H1 (cell line): ENCODE results near the gene RPAP3. TPM values are rescaled to one million over a fixed set of nuclear protein-coding genes. Genes with fewer than 3 reads are reported as not detected.

ENCODE experiments used
- CTCF ChIA-PET: fragments of 300-600 bp; sonication (Branson Sonifier 250); formaldehyde crosslinking; loops from one replicate; lab custom pipeline; 2021; ENCODE audit not compliant: partially characterized antibody; lab: Charles Lee
- POLR2A ChIA-PET: fragments of 300-600 bp; sonication (Branson Sonifier 250); formaldehyde crosslinking; loops from one replicate; lab custom pipeline; 2021; ENCODE audit warnings: inconsistent platforms; ENCODE audit not compliant: partially characterized antibody; lab: Charles Lee
- DNase-seq, 2 experiments: peaks; one replicate each; pipeline versions ENCODE4 v3.0.0 to v3.0.0-alpha.2; 2010 to 2022; ENCODE audit warnings: low spot score in 2 of 2, low read depth in 1 of 2, mixed read lengths in 1 of 2
- FAIRE-seq: peaks from 2 replicates; lab custom pipeline; 2011; peaks lifted over from hg19 to GRCh38; lab: Jason Lieb, UNC
- H2AFZ ChIP-seq: 2 replicates; pipeline ENCODE4 v1.8.1; 2012; ENCODE audit warnings: low read length, inconsistent platforms
- H2AK5ac ChIP-seq: 2 replicates; pipeline ENCODE4 v1.6.1; 2013; ENCODE audit warnings: low read depth, low read length
- H2BK120ac ChIP-seq: replicated peaks from 2 replicates; pipeline ENCODE3; 2013; ENCODE audit warnings: low read depth, low read length, inconsistent platforms
- H2BK12ac ChIP-seq: 2 replicates; pipeline ENCODE4 v1.6.1; 2013; ENCODE audit warnings: low read depth, low read length
- H2BK15ac ChIP-seq: 2 replicates; pipeline ENCODE4 v1.6.1; 2013; ENCODE audit warnings: low read length
- H2BK20ac ChIP-seq: 2 replicates; pipeline ENCODE4 v1.6.1; 2013; ENCODE audit warnings: low read length
- H2BK5ac ChIP-seq: 2 replicates; pipeline ENCODE4 v1.6.1; 2013; ENCODE audit warnings: low read depth, low read length
- H3K14ac ChIP-seq: 2 replicates; pipeline ENCODE4 v1.6.1; 2013; ENCODE audit warnings: inconsistent platforms; ENCODE audit not compliant: insufficient read length
- H3K18ac ChIP-seq: 2 replicates; pipeline ENCODE4 v1.6.1; 2013; ENCODE audit warnings: low read length; ENCODE audit errors: extremely low read depth
- H3K23ac ChIP-seq: 2 replicates; pipeline ENCODE4 v1.6.1; 2013; ENCODE audit warnings: inconsistent platforms; ENCODE audit not compliant: insufficient read length
- H3K23me2 ChIP-seq: 2 replicates; pipeline ENCODE4 v1.6.1; 2013; ENCODE audit warnings: low read depth, low read length
- H3K27ac ChIP-seq: 2 replicates; pipeline ENCODE4 v1.6.1; 2011; ENCODE audit warnings: low read depth, low read length, inconsistent platforms
- H3K27me3 ChIP-seq, 4 experiments: replicated peaks in 1 of 4; 1 replicate in 1 of 4; 2 replicates in 3 of 4; pipeline versions ENCODE4 v1.6.1 to v1.8.1; 2011 to 2013; ENCODE audit warnings: low read length in 3 of 4, mild to moderate bottlenecking in 3 of 4, inconsistent platforms in 2 of 4, mixed read lengths in 2 of 4, moderate library complexity in 1 of 4; ENCODE audit not compliant: control insufficient read depth in 3 of 4, insufficient read depth in 3 of 4; ENCODE audit errors: extremely low read depth in 1 of 4
- H3K36me3 ChIP-seq, 4 experiments: 2 replicates each; pipeline versions ENCODE4 v1.6.1 to v1.8.1; 2011 to 2013; ENCODE audit warnings: mild to moderate bottlenecking in 4 of 4, low read length in 3 of 4, moderate library complexity in 2 of 4, control low read depth in 1 of 4, inconsistent platforms in 1 of 4; ENCODE audit not compliant: insufficient read depth in 4 of 4, control insufficient read depth in 2 of 4
- H3K4ac ChIP-seq: replicated peaks from 2 replicates; pipeline ENCODE3; 2013; ENCODE audit warnings: low read length, low read depth, mixed read lengths, inconsistent platforms; ENCODE audit not compliant: insufficient read length
- H3K4me1 ChIP-seq, 4 experiments: replicated peaks in 1 of 4; 1 replicate in 1 of 4; 2 replicates in 3 of 4; pipeline versions ENCODE4 v1.6.1 to v1.8.1; 2011 to 2013; ENCODE audit warnings: low read length in 3 of 4, inconsistent platforms in 2 of 4, mixed read lengths in 1 of 4; ENCODE audit not compliant: insufficient read depth in 4 of 4, control insufficient read depth in 3 of 4
- H3K4me2 ChIP-seq, 2 experiments: 2 replicates each; pipeline versions ENCODE4 v1.6.1 to v1.8.1; 2011 to 2013; ENCODE audit warnings: low read depth in 2 of 2, low read length in 2 of 2, control low read depth in 1 of 2, inconsistent platforms in 1 of 2, mild to moderate bottlenecking in 1 of 2; ENCODE audit not compliant: insufficient read depth in 1 of 2
- H3K4me3 ChIP-seq, 4 experiments: fragments of 200-600, 300-600 bp in 1 of 4; sonication (generic), shearing (Covaris generic), sonication (Bioruptor Twin) in 1 of 4; 2 replicates each; pipeline versions ENCODE4 v1.5.1 to v1.8.1; 2011 to 2016; ENCODE audit warnings: low read length in 4 of 4, low read depth in 3 of 4, control low read depth in 2 of 4, inconsistent platforms in 2 of 4, mild to moderate bottlenecking in 2 of 4, mixed read lengths in 1 of 4, moderate library complexity in 1 of 4; ENCODE audit not compliant: insufficient read depth in 2 of 4; ENCODE audit errors: extremely low read depth in 1 of 4
- H3K56ac ChIP-seq: replicated peaks from 2 replicates; pipeline ENCODE3; 2013; ENCODE audit warnings: low read depth, mild to moderate bottlenecking, mixed read lengths, low read length, inconsistent platforms; ENCODE audit not compliant: insufficient read length
- H3K79me1 ChIP-seq: 2 replicates; pipeline ENCODE4 v1.6.1; 2013; ENCODE audit warnings: low read depth, low read length, control low read depth
- H3K79me2 ChIP-seq, 2 experiments: 2 replicates each; pipeline versions ENCODE4 v1.6.1 to v1.8.1; 2012 to 2013; ENCODE audit warnings: low read length in 2 of 2, mild to moderate bottlenecking in 2 of 2, inconsistent platforms in 1 of 2; ENCODE audit not compliant: insufficient read depth in 2 of 2, control insufficient read depth in 1 of 2
- H3K9ac ChIP-seq, 4 experiments: replicated peaks in 1 of 4; 1 replicate in 1 of 4; 2 replicates in 3 of 4; pipeline versions ENCODE4 v1.6.1 to v1.8.1; 2011 to 2013; ENCODE audit warnings: low read depth in 3 of 4, low read length in 3 of 4, control low read depth in 2 of 4, mild to moderate bottlenecking in 2 of 4, moderate library complexity in 2 of 4, inconsistent platforms in 1 of 4; ENCODE audit errors: extremely low read depth in 1 of 4
- H3K9me3 ChIP-seq, 2 experiments: 2 replicates each; pipeline versions ENCODE4 v1.6.1 to v1.8.1; 2012 to 2013; ENCODE audit warnings: mild to moderate bottlenecking in 2 of 2, moderate library complexity in 2 of 2, control low read depth in 1 of 2, inconsistent platforms in 1 of 2, low read depth in 1 of 2, low read length in 1 of 2, mixed read lengths in 1 of 2; ENCODE audit not compliant: insufficient read depth in 2 of 2
- H4K20me1 ChIP-seq, 2 experiments: replicated peaks in 1 of 2; 2 replicates each; pipeline versions ENCODE3 to v1.8.1; 2011 to 2013; ENCODE audit warnings: inconsistent platforms in 2 of 2, low read length in 2 of 2, mild to moderate bottlenecking in 1 of 2; ENCODE audit not compliant: insufficient read depth in 2 of 2, control insufficient read depth in 1 of 2
- H4K5ac ChIP-seq: 2 replicates; pipeline ENCODE4 v1.6.1; 2013; ENCODE audit warnings: low read length, low read depth, mixed read lengths, inconsistent platforms; ENCODE audit not compliant: insufficient read length
- H4K8ac ChIP-seq: 2 replicates; pipeline ENCODE4 v1.8.0; 2013; ENCODE audit warnings: mild to moderate bottlenecking, moderate library complexity, low read length, inconsistent platforms; ENCODE audit not compliant: insufficient read depth; ENCODE audit errors: extremely low read depth
- H4K91ac ChIP-seq: replicated peaks from 2 replicates; pipeline ENCODE3; 2013; ENCODE audit warnings: low read length, mixed read lengths, inconsistent platforms; ENCODE audit not compliant: insufficient read length
- CBX5 ChIP-seq: fragments of 300-800, 300-1000 bp; sonication (generic); IDR thresholded peaks from 2 replicates; pipeline ENCODE4 v1.7.1; 2016; ENCODE audit warnings: antibody characterized with exemption, low read length, low read depth
- CREB1 ChIP-seq: IDR thresholded peaks from 2 replicates; pipeline ENCODE4 v1.6.1; 2012; ENCODE audit warnings: inconsistent platforms
- CTCF ChIP-seq, 3 experiments: IDR thresholded peaks; 1 replicate in 2 of 3; 2 replicates in 1 of 3; pipeline versions ENCODE4 v1.5.1 to v1.6.1; 2011; ENCODE audit warnings: low read length in 3 of 3, mild to moderate bottlenecking in 3 of 3, inconsistent platforms in 2 of 3, low read depth in 1 of 3, moderate library complexity in 1 of 3; ENCODE audit not compliant: insufficient read depth in 1 of 3; ENCODE audit errors: control extremely low read depth in 1 of 3
- EGR1 ChIP-seq: IDR thresholded peaks from 2 replicates; pipeline ENCODE4 v1.6.1; 2011; ENCODE audit warnings: low read depth, low read length, borderline replicate concordance
- HDAC6 ChIP-seq: IDR thresholded peaks from one replicate; pipeline ENCODE4 v1.7.1; 2012; ENCODE audit warnings: low read depth, mild to moderate bottlenecking, inconsistent platforms, low read length, moderate library complexity
- JUN ChIP-seq: IDR thresholded peaks from 2 replicates; pipeline ENCODE4 v1.6.1; 2011; ENCODE audit warnings: low read depth, mild to moderate bottlenecking, improper control_type of control experiment, low read length
- KDM1A ChIP-seq: fragments of 200-600, 300-600 bp; sonication (generic); IDR thresholded peaks from 2 replicates; pipeline ENCODE4 v1.7.1; 2016; ENCODE audit warnings: mild to moderate bottlenecking, low read length, borderline replicate concordance
- PHF8 ChIP-seq: fragments of 200-600 bp; sonication (generic); conservative IDR thresholded peaks from 2 replicates; pipeline ENCODE4 v1.7.1; 2012; ENCODE audit warnings: low read depth, mild to moderate bottlenecking, inconsistent platforms, low read length, moderate library complexity
- POLR2A ChIP-seq, 2 experiments: IDR thresholded peaks; 1 replicate in 1 of 2; 2 replicates in 1 of 2; pipeline ENCODE4 v1.6.1; 2011; ENCODE audit warnings: low read depth in 2 of 2, low read length in 2 of 2, mild to moderate bottlenecking in 2 of 2; ENCODE audit errors: control extremely low read depth in 1 of 2
- POU5F1 ChIP-seq: IDR thresholded peaks from 2 replicates; pipeline ENCODE4 v1.6.1; 2011; ENCODE audit warnings: low read depth, mild to moderate bottlenecking, low read length, moderate library complexity
- RBBP5 ChIP-seq: IDR thresholded peaks from 2 replicates; pipeline ENCODE4 v1.7.1; 2012; ENCODE audit warnings: low read depth, mild to moderate bottlenecking, inconsistent platforms, low read length, moderate library complexity, borderline replicate concordance
- SIN3A ChIP-seq, 2 experiments: IDR thresholded peaks in 1 of 2; conservative IDR thresholded peaks in 1 of 2; 2 replicates each; pipeline ENCODE4 v1.6.1; 2011 to 2012; ENCODE audit warnings: low read length in 2 of 2, improper control_type of control experiment in 1 of 2, low read depth in 1 of 2, mild to moderate bottlenecking in 1 of 2
- TCF12 ChIP-seq: IDR thresholded peaks from 2 replicates; pipeline ENCODE4 v1.6.1; 2011; ENCODE audit warnings: low read depth, mild to moderate bottlenecking, low read length
- WGBS, 2 experiments: shearing (Covaris generic) in 1 of 2; methylation state at CpG; one replicate each; pipeline versions ENCODE4 v1.1.6 to v1.1.7; 2013 to 2015; ENCODE audit warnings: low lambda C conversion rate in 2 of 2, mixed read lengths in 2 of 2, inconsistent platforms in 1 of 2, low coverage in 1 of 2, missing lambda C conversion rate in 1 of 2; ENCODE audit not compliant: insufficient replicate concordance in 2 of 2, insufficient coverage in 1 of 2, insufficient read length in 1 of 2; ENCODE audit errors: extremely low coverage in 1 of 2, missing lambda C conversion rate in 1 of 2; 5-methylcytosine and 5-hydroxymethylcytosine counted together
- polyA plus RNA-seq, 7 experiments: library from polyadenylated mRNA; depleted of rRNA in 3 of 7; stranded (reverse) in 5 of 7; unstranded in 2 of 7; fragments of >200 nt in 5 of 7; fragments of 200-250 nt in 2 of 7; gene quantifications; 1 replicate in 5 of 7; 2 replicates in 1 of 7; 4 replicates in 1 of 7; pipeline versions ENCODE4 v1.2.1 to v1.2.3, GENCODE V29; 2011 to 2013; ENCODE audit warnings: missing spikeins in 2 of 7, mixed read lengths in 2 of 7
- total RNA-seq: library from RNA; stranded (reverse); fragmentation: NEBNext Ultra II Directional; extraction: Animal tissue kit (Norgen Biotek cat#: 25700); gene quantifications from 2 replicates; pipeline ENCODE4 v1.2.1, GENCODE V29; 2021

The RPAP3 gene
- total and polyA plus RNA-seq, 2 of the 8 experiments (the other 6 are each of a cell fraction or from before 2014, with no cell fraction given), result 6.4 to 60.5 TPM

GRCh38 chr12:47614521-47614920 lies 91.3 kb downstream of the RPAP3 start:
- DNase-seq (no peak), FAIRE-seq (no peak)
- Histone ChIP-seq H4K20me1 (no peaks in the 10 kb centered on the region), H3K4me3 (no peak overlapping the region), H3K14ac (no peak overlapping the region), H3K79me1 (no peaks in the 10 kb centered on the region), H3K56ac (no peak overlapping the region), H3K4me1 (no peaks in the 10 kb centered on the region), H3K27ac (no peak overlapping the region), H3K9me3 (peaks cover 33 to 37% of the 10 kb centered on the region in 2 experiments), H3K79me2 (no peaks in the 10 kb centered on the region), H3K9ac (no peak overlapping the region), H3K18ac (no peak overlapping the region), H3K23me2 (no peaks in the 10 kb centered on the region; the same call in 1 of the 2 replicates), H2BK5ac (no peak overlapping the region), H2BK12ac (no peak overlapping the region), H3K36me3 (0 out of 8 replicates have a peak, but pooled peaks cover 0 to 3% (median 0%) of the 10 kb centered on the region in 4 experiments), H2AFZ (no peak overlapping the region), H3K4me2 (no peak overlapping the region), H3K23ac (no peak overlapping the region), H3K27me3 (no peaks in the 10 kb centered on the region), H4K5ac (no peak overlapping the region), H4K91ac (no peak overlapping the region), H2BK15ac (no peak overlapping the region), H2AK5ac (no peak overlapping the region), H4K8ac (no peak overlapping the region), H2BK120ac (no peak overlapping the region), H2BK20ac (no peak overlapping the region), H3K4ac (no peak overlapping the region)
- 73% methylated on average over 2 of the region's 2 CpGs; no CpG with 5 or more reads in 1 of the 2 experiments for WGBS, 2 experiments
- ChIA-PET POLR2A (no interaction called here), CTCF (no interaction called here)
- no peak for TF ChIP-seq PHF8
- TF ChIP-seq TCF12, result no peak
- TF ChIP-seq CTCF (IDR thresholded peaks at IDR 0.05; ENCODE audit: control extremely low read depth in 1 of 3, insufficient read depth in 1 of 3, low read depth in 1 of 3, low read length in 3 of 3), result no peak
- TF ChIP-seq POU5F1, result no peak
- no peak for TF ChIP-seq CREB1
- no peak for TF ChIP-seq JUN
- TF ChIP-seq EGR1, result no peak
- no peak for TF ChIP-seq CBX5
- no peak for TF ChIP-seq POLR2A (IDR thresholded peaks at IDR 0.05; ENCODE audit: control extremely low read depth in 1 of 2, low read depth in 2 of 2, low read length in 2 of 2)
- TF ChIP-seq HDAC6, result no peak
- no peak for TF ChIP-seq RBBP5
- no peak for TF ChIP-seq SIN3A (conservative IDR thresholded peaks at IDR 0.05 in 1 of 2, IDR thresholded peaks at IDR 0.05 in 1 of 2; ENCODE audit: low read depth in 1 of 2, low read length in 2 of 2)
- no peak for TF ChIP-seq KDM1A
